AG04450 (cell line): ENCODE measurements around the gene PGM2. TPM values are rescaled to one million over a fixed set of nuclear protein-coding genes. Genes with fewer than 3 reads are reported as not detected.

Source experiments
- CTCF ChIA-PET: fragments of 300-600, 350-600 bp; formaldehyde crosslinking; extraction: SDS; loops from one replicate; lab custom pipeline; 2022; ENCODE audit warnings: antibody characterized with exemption, inconsistent platforms; lab: Charles Lee
- POLR2A ChIA-PET: fragments of 350-600 bp; formaldehyde crosslinking; extraction: SDS; loops from one replicate; lab custom pipeline; 2021; ENCODE audit warnings: antibody characterized with exemption, inconsistent platforms; lab: Yijun Ruan, JAX
- DNase-seq: peaks from one replicate; pipeline ENCODE4 v3.0.0-alpha.2; 2011; ENCODE audit warnings: low read depth, low spot score
- H3K27ac ChIP-seq: one replicate; pipeline ENCODE4 v1.5.1; 2012; ENCODE audit warnings: low read depth, low read length, control low read depth
- H3K27me3 ChIP-seq: one replicate; pipeline ENCODE4 v1.6.0; 2012; ENCODE audit warnings: low read length; ENCODE audit not compliant: control insufficient read depth, insufficient read depth
- H3K4me3 ChIP-seq: 2 replicates; pipeline ENCODE4 v1.5.1; 2011; ENCODE audit warnings: mild to moderate bottlenecking, low read depth, low read length, control low read depth
- H3K9me3 ChIP-seq: 2 replicates; pipeline ENCODE4 v1.5.1; 2012; ENCODE audit warnings: low read length; ENCODE audit not compliant: control insufficient read depth, insufficient read depth
- CTCF ChIP-seq: IDR thresholded peaks from 2 replicates; pipeline ENCODE4 v1.5.1; 2011; ENCODE audit warnings: low read depth, low read length, control low read depth, inconsistent platforms
- polyA plus RNA-seq: library from polyadenylated mRNA; depleted of rRNA; stranded (reverse); fragments of >200 nt; gene quantifications from 2 replicates; pipeline ENCODE4 v1.2.3, GENCODE V29; 2011

The PGM2 gene
- polyA plus RNA-seq, 1 experiment: 24.1 TPM

DNA sequence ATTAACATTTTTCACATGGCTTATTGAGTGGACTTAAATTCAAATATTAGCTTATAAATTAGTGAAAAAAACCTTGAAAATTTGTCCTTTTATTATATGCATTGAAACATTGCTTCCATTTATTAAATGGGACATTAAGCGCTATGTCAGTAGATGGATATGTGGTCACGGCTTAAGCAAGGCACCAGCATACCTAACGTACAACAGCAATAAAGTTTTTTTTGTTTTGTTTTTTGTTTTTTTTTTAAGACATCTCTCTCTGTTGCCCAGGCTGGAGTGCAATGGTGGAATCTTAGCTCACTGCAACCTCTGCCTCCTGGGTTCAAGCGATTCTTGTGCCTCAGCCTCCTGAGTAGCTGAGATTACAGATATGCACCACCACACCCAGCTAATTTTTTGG, 31.6 kb downstream of the PGM2 start:
- no peak for DNase-seq
- Histone ChIP-seq H3K4me3 (no peak overlapping the region), H3K27ac (no peak overlapping the region), H3K27me3 (no peaks in the 10 kb centered on the region), H3K9me3 (no peaks in the 10 kb centered on the region)
- TF ChIP-seq CTCF: no peak
- CTCF ChIA-PET: interaction anchor here (0.6 to 1.3 kb wide), 3 partner anchors 31 to 256 kb away, joined by 3 to 4 read pairs (median 3); no protein-coding TSS in a partner anchor
- POLR2A ChIA-PET: interaction anchor here (0.7 kb wide), 1 partner anchor 18 kb away, joined by 4 read pairs; no protein-coding TSS in a partner anchor

DNA sequence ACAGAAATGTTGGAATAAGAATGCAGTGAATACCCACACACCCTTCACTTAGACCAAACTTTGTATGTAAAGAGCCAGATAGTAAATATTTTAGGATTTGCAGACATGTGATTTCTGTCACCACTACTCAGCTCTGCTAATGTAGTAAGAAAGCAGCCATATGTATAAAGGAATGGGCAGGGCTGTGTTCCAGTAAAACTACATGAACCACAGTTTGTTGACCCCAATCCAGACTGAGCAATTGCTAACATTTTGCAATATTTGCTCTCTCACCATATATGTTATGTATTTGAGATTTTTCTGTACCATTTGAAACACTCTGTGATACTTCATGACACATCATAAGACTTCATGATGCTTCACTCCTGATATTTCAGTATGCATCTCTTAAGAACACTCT, 32.4 kb downstream of the PGM2 start:
- Histone ChIP-seq H3K9me3 (no peaks in the 10 kb centered on the region), H3K27ac (no peak overlapping the region), H3K27me3 (no peaks in the 10 kb centered on the region), H3K4me3 (no peak overlapping the region)
- DNase-seq: no peak
- CTCF ChIA-PET: interaction anchor here (0.6 kb wide), 1 partner anchor 171 kb away, joined by 4 read pairs; no protein-coding TSS in a partner anchor
- no peak for TF ChIP-seq CTCF
- POLR2A ChIA-PET: interaction anchor here (0.7 kb wide), 1 partner anchor 18 kb away, joined by 4 read pairs; no protein-coding TSS in a partner anchor

- H3K27me3 ChIP-seq: no peaks in the 10 kb centered on the region
- POLR2A ChIA-PET: no interaction called here
- no peak overlapping the region for H3K27ac ChIP-seq
- CTCF ChIA-PET: interaction anchor here (0.5 to 0.9 kb wide), 2 partner anchors 118 to 141 kb away, joined by 3 to 9 read pairs; no protein-coding TSS in a partner anchor
- H3K9me3 ChIP-seq: no peaks in the 10 kb centered on the region
- no peak overlapping the region for H3K4me3 ChIP-seq
- DNase-seq: no peak
- TF ChIP-seq CTCF: no peak
These were observed 33.8 kb downstream of the PGM2 start for GRCh38 chr4:37860266-37860665.

DNA sequence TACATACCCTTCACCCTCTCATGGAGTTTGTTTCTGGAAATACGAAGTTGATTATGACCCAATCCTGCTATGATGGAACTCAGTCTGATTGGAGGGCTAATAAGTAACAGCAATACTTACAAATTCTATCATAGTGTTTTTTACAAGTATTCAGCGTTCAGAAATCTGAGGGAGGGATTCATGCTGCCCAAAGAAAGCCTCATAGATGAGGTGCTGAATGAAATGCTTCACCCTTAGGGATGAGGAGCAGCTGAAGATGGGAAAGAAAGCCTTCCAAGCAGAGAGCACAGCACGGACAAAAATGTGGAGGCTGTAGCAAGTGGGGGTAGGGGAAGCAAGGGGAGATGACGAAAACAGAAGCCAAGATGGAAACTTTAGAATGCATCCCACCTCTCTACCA, 36.5 kb downstream of the PGM2 start:
- CTCF ChIA-PET: no interaction called here
- POLR2A ChIA-PET: no interaction called here
- no peaks in the 10 kb centered on the region for H3K9me3 ChIP-seq
- H3K27me3 ChIP-seq: no peaks in the 10 kb centered on the region
- no peak for DNase-seq
- no peak overlapping the region for H3K4me3 ChIP-seq
- no peak overlapping the region for H3K27ac ChIP-seq
- no peak for TF ChIP-seq CTCF

- H3K4me3 ChIP-seq: no peak overlapping the region
- no peak overlapping the region for H3K27ac ChIP-seq
- H3K9me3 ChIP-seq: no peaks in the 10 kb centered on the region
- POLR2A ChIA-PET: no interaction called here
- no peaks in the 10 kb centered on the region for H3K27me3 ChIP-seq
- no peak for DNase-seq
- CTCF ChIA-PET: no interaction called here
- TF ChIP-seq CTCF: no peak
These were observed 38.3 kb downstream of the PGM2 start for GRCh38 chr4:37864786-37865185.
